Measurements from ENCODE around the gene CTSA.

The CTSA gene

DNA sequence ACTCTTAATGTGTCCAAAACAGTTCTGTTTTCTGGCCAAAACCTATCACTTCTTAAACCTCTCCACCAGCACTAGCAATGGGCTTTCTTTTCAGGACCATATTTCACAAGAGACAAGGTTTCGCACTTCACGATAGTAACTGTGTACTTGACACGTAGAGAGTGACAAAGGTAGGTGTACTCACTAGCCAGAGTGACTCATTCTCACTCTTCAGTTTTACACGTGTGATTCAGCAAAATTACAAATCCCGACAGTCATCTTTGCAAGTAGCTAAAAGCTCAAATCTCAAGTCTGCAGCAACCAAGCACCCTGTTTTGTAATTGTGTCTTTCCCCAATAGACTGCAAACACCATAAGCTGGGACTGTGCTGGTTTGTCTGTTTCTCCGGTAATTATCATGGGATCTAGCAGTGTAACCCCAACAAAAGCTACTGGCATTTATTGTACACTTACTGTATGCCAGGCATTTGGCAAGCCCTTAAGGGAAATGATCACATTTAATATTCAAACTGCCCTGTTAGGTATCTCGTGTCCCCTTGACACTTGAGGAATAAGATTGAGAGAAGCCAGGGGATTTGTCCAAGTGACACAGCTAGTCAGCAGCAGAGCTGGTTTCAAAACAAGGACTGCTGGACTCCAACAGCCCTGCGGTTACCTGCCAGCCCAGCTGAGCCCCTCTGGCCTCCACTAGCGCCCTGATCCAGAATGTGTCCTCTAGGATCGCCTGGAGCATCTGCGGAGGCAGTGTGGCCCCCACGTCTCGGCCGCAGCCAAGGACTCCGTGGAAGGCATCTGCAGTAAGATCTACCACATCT is 53.2 kb downstream of the CTSA start:
- DNase-seq (ENCODE audit: low spot score): no peak
- peaks cover 74 to 96% of the 10 kb centered on the region in 2 donors for H3K36me3 ChIP-seq (replicated peaks in 1 of 2; ENCODE audit: control insufficient read depth in 2 of 2, insufficient read depth in 2 of 2, low read length in 2 of 2)

DNA sequence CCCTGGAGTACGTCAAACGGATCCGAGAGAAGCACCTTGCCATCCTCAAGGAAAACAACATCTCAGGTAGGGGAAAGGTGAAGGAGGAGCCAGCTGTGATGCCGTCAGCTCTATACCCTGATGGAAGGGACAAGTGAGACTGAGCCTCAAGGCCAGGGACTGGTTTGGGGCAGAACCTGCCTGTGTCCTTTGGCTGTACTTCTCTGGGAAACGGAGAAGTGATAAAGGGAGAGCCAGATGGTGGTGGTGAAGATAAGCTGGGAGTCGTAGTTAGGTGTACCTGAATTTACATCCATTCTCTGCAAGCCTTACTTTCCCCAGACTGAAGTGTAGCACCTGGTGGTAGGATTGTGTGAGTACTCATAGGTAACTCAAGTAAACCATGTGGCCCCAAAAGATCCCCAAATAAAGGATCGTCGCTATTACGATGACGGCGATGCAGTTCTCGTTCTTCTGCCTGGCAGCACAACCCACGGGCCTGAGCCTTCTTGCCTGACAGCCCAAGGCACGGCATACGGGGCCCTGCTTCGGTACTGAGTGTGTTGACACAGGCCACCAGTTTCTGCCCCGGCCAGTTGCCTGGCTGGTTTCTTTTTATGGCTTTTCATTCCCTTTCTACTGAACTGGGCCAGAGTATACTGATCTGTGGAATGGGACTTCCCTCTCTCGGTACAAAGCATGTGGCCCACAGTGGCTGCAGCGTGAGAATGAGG is 54.0 kb downstream of the CTSA start:
- no peak overlapping the region for H4K8ac ChIP-seq (ENCODE audit: low read depth, low read length)

More for the DNA sequence above, 53.2 kb downstream of the CTSA start:
- Histone ChIP-seq H4K8ac (ENCODE audit: low read depth, low read length) (no peak overlapping the region), H3K4me1 (ENCODE audit: control insufficient read depth in 2 of 2, insufficient read depth in 1 of 2, low read depth in 1 of 2, low read length in 2 of 2) (no peaks in the 10 kb centered on the region), H4K91ac (ENCODE audit: low read depth, low read length, poor library complexity) (no peak overlapping the region), H3K27ac (replicated peaks; ENCODE audit: low read length) (no peak overlapping the region), H3K23ac (ENCODE audit: low read depth, low read length, poor library complexity) (no peak overlapping the region), H3K27me3 (ENCODE audit: control insufficient read depth in 3 of 3, insufficient read depth in 3 of 3, low read depth in 1 of 3, low read length in 3 of 3) (no peaks in the 10 kb centered on the region), H3K4me2 (ENCODE audit: insufficient read depth, low read length, poor library complexity, severe bottlenecking) (no peak overlapping the region), H3K4me3 (ENCODE audit: low read length in 2 of 2) (no peak overlapping the region), H2AK5ac (ENCODE audit: low read depth, low read length) (no peak overlapping the region), H2BK12ac (ENCODE audit: low read length) (no peak overlapping the region), H2AFZ (ENCODE audit: low read length) (no peak overlapping the region), H3K9ac (ENCODE audit: low read depth, low read length, poor library complexity) (peak overlapping the region; percentile 60), H3K14ac (ENCODE audit: low read length) (no peak overlapping the region), H3K9me3 (replicated peaks in 1 of 2; ENCODE audit: control insufficient read depth in 2 of 2, insufficient read depth in 1 of 2, low read depth in 1 of 2, low read length in 2 of 2) (no peaks in the 10 kb centered on the region), H2BK5ac (ENCODE audit: low read length) (no peak overlapping the region), H2BK120ac (ENCODE audit: low read depth, low read length) (no peak overlapping the region), H3K18ac (ENCODE audit: low read length) (no peak overlapping the region), H2BK15ac (ENCODE audit: low read length) (no peak overlapping the region), H3K79me1 (ENCODE audit: low read depth, low read length) (no peaks in the 10 kb centered on the region), H3K4ac (ENCODE audit: low read length) (no peak overlapping the region)
- WGBS, 2 donors (ENCODE audit: extremely low coverage in 2 of 2, insufficient read length in 2 of 2, insufficient replicate concordance in 1 of 2): no CpG with 5 or more reads among the region's 15 CpGs

DNA sequence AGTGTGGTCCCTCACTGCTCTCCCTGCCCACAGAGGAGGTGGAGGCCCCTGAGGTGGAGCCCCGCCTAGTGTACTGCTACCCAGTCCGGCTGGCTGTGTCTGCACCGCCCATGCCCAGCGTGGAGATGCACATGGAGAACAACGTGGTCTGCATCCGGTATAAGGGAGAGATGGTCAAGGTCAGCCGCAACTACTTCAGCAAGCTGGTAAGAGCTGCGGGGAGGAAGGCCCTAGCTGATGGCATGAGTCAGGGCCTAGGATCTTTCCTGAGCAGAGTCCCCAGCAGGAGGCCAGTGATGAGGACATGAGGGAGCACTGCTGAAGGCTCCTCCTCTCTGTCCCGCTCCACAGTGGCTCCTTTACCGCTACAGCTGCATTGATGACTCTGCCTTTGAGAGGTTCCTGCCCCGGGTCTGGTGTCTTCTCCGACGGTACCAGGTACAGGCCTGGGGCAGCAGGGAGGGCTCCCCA is 54.6 kb downstream of the CTSA start:
- no peak overlapping the region for H2AFZ ChIP-seq (ENCODE audit: low read length)
- no peak overlapping the region for H2BK12ac ChIP-seq (ENCODE audit: low read length)
- H4K8ac ChIP-seq (ENCODE audit: low read depth, low read length): no peak overlapping the region
- no peak overlapping the region for H3K23ac ChIP-seq (ENCODE audit: low read depth, low read length, poor library complexity)
- no peak overlapping the region for H2BK120ac ChIP-seq (ENCODE audit: low read depth, low read length)
- H2BK15ac ChIP-seq (ENCODE audit: low read length): no peak overlapping the region
- H3K9ac ChIP-seq (ENCODE audit: low read depth, low read length, poor library complexity): no peak overlapping the region
- H3K4me1 ChIP-seq (ENCODE audit: control insufficient read depth in 2 of 2, insufficient read depth in 1 of 2, low read depth in 1 of 2, low read length in 2 of 2): no peaks in the 10 kb centered on the region
- no peaks in the 10 kb centered on the region for H3K9me3 ChIP-seq (replicated peaks in 1 of 2; ENCODE audit: control insufficient read depth in 2 of 2, insufficient read depth in 1 of 2, low read depth in 1 of 2, low read length in 2 of 2)
- H4K91ac ChIP-seq (ENCODE audit: low read depth, low read length, poor library complexity): no peak overlapping the region
- no peak overlapping the region for H3K27ac ChIP-seq (replicated peaks; ENCODE audit: low read length)
- no peaks in the 10 kb centered on the region for H3K27me3 ChIP-seq (ENCODE audit: control insufficient read depth in 3 of 3, insufficient read depth in 3 of 3, low read depth in 1 of 3, low read length in 3 of 3)
- no peak overlapping the region for H2AK5ac ChIP-seq (ENCODE audit: low read depth, low read length)
- no peaks in the 10 kb centered on the region for H3K79me1 ChIP-seq (ENCODE audit: low read depth, low read length)
- no peak overlapping the region for H3K18ac ChIP-seq (ENCODE audit: low read length)
- peaks cover 71 to 95% of the 10 kb centered on the region in 2 donors for H3K36me3 ChIP-seq (replicated peaks in 1 of 2; ENCODE audit: control insufficient read depth in 2 of 2, insufficient read depth in 2 of 2, low read length in 2 of 2)
- H3K4ac ChIP-seq (ENCODE audit: low read length): no peak overlapping the region
- no peak overlapping the region for H3K4me3 ChIP-seq (ENCODE audit: low read length in 2 of 2)
- no peak overlapping the region for H3K4me2 ChIP-seq (ENCODE audit: insufficient read depth, low read length, poor library complexity, severe bottlenecking)
- no peak overlapping the region for H2BK5ac ChIP-seq (ENCODE audit: low read length)
- WGBS, 2 donors (ENCODE audit: extremely low coverage in 2 of 2, insufficient read length in 2 of 2, insufficient replicate concordance in 1 of 2): no CpG with 5 or more reads among the region's 13 CpGs
- H3K14ac ChIP-seq (ENCODE audit: low read length): no peak overlapping the region
- no peak for DNase-seq (ENCODE audit: low spot score)

More for the DNA sequence above, 54.0 kb downstream of the CTSA start:
- no peak overlapping the region for H2BK120ac ChIP-seq (ENCODE audit: low read depth, low read length)
- no peak overlapping the region for H3K27ac ChIP-seq (replicated peaks; ENCODE audit: low read length)
- no peak for DNase-seq (ENCODE audit: low spot score)
- H3K27me3 ChIP-seq (ENCODE audit: control insufficient read depth in 3 of 3, insufficient read depth in 3 of 3, low read depth in 1 of 3, low read length in 3 of 3): no peaks in the 10 kb centered on the region
- H4K91ac ChIP-seq (ENCODE audit: low read depth, low read length, poor library complexity): no peak overlapping the region
- no peak overlapping the region for H2BK15ac ChIP-seq (ENCODE audit: low read length)
- H3K4ac ChIP-seq (ENCODE audit: low read length): no peak overlapping the region
- H2AFZ ChIP-seq (ENCODE audit: low read length): no peak overlapping the region
- peaks cover 72 to 96% of the 10 kb centered on the region in 2 donors for H3K36me3 ChIP-seq (replicated peaks in 1 of 2; ENCODE audit: control insufficient read depth in 2 of 2, insufficient read depth in 2 of 2, low read length in 2 of 2)
- H3K9me3 ChIP-seq (replicated peaks in 1 of 2; ENCODE audit: control insufficient read depth in 2 of 2, insufficient read depth in 1 of 2, low read depth in 1 of 2, low read length in 2 of 2): no peaks in the 10 kb centered on the region
- no CpG with 5 or more reads among the region's 19 CpGs for WGBS, 2 donors (ENCODE audit: extremely low coverage in 2 of 2, insufficient read length in 2 of 2, insufficient replicate concordance in 1 of 2)
- H3K79me1 ChIP-seq (ENCODE audit: low read depth, low read length): no peaks in the 10 kb centered on the region
- peak overlapping the region; percentile 60 for H3K9ac ChIP-seq (ENCODE audit: low read depth, low read length, poor library complexity)
- no peak overlapping the region for H2AK5ac ChIP-seq (ENCODE audit: low read depth, low read length)
- no peak overlapping the region for H3K4me2 ChIP-seq (ENCODE audit: insufficient read depth, low read length, poor library complexity, severe bottlenecking)
- no peak overlapping the region for H3K23ac ChIP-seq (ENCODE audit: low read depth, low read length, poor library complexity)
- no peak overlapping the region for H3K18ac ChIP-seq (ENCODE audit: low read length)
- no peaks in the 10 kb centered on the region for H3K4me1 ChIP-seq (ENCODE audit: control insufficient read depth in 2 of 2, insufficient read depth in 1 of 2, low read depth in 1 of 2, low read length in 2 of 2)
- no peak overlapping the region for H3K14ac ChIP-seq (ENCODE audit: low read length)
- no peak overlapping the region for H2BK5ac ChIP-seq (ENCODE audit: low read length)
- no peak overlapping the region for H2BK12ac ChIP-seq (ENCODE audit: low read length)
- H3K4me3 ChIP-seq (ENCODE audit: low read length in 2 of 2): no peak overlapping the region

Data from neuronal stem cell (in vitro differentiated cells).